Natural killer cell (primary cell): ENCODE measurements around the gene ERCC5. TPM values are rescaled to one million over a fixed set of nuclear protein-coding genes. Genes with fewer than 3 reads are reported as not detected.

Experiments
- ATAC-seq, 3 donors: fragments of 150-1000 bp in 2 of 3; fragments of 200-7000 bp in 1 of 3; cut with Tn5 transposase; 1 replicate in 1 of 3; 2 replicates in 2 of 3; pipeline ENCODE4 v1.10.0; 2021; ENCODE audit warnings: mild to moderate bottlenecking in 2 of 3, moderate library complexity in 2 of 3
- DNase-seq, 2 donors: peaks; one replicate each; pipeline versions ENCODE4 v3.0.0 to v3.0.0-alpha.2; 2013 to 2021; ENCODE audit warnings: mixed read lengths in 1 of 2
- H3K27ac ChIP-seq: one replicate; pipeline ENCODE4 v1.5.1; 2013; ENCODE audit warnings: mild to moderate bottlenecking, low read length
- H3K27me3 ChIP-seq: one replicate; pipeline ENCODE4 v1.6.1; 2013; ENCODE audit warnings: low read length; ENCODE audit not compliant: control insufficient read depth, insufficient read depth
- H3K36me3 ChIP-seq: one replicate; pipeline ENCODE4 v1.6.1; 2013; ENCODE audit warnings: low read length; ENCODE audit not compliant: control insufficient read depth, insufficient read depth
- H3K4me1 ChIP-seq: one replicate; pipeline ENCODE4 v1.6.1; 2013; ENCODE audit warnings: low read length; ENCODE audit not compliant: control insufficient read depth, insufficient read depth
- H3K4me3 ChIP-seq: one replicate; pipeline ENCODE4 v1.5.1; 2013; ENCODE audit warnings: low read length
- H3K9me3 ChIP-seq: one replicate; pipeline ENCODE4 v1.6.1; 2013; ENCODE audit warnings: low read length; ENCODE audit not compliant: control insufficient read depth, insufficient read depth
- H3K27ac Mint-ChIP-seq, 2 donors: one replicate each; pipeline ENCODE4 v1.8.0; 2022; ENCODE audit warnings: mild to moderate bottlenecking in 2 of 2, mixed read lengths in 2 of 2, moderate library complexity in 1 of 2
- H3K27me3 Mint-ChIP-seq, 2 donors: one replicate each; pipeline ENCODE4 v1.8.0; 2022; ENCODE audit warnings: low read depth in 2 of 2, mixed read lengths in 2 of 2
- H3K36me3 Mint-ChIP-seq: one replicate; pipeline ENCODE4 v1.8.0; 2022; ENCODE audit warnings: mixed read lengths
- H3K4me1 Mint-ChIP-seq, 2 donors: one replicate each; pipeline ENCODE4 v1.8.0; 2022; ENCODE audit warnings: mixed read lengths in 2 of 2
- H3K4me3 Mint-ChIP-seq: one replicate; pipeline ENCODE4 v1.8.0; 2022; ENCODE audit warnings: mild to moderate bottlenecking, moderate library complexity, mixed read lengths
- H3K9me3 Mint-ChIP-seq, 2 donors: one replicate each; pipeline ENCODE4 v1.8.0; 2022; ENCODE audit warnings: mixed read lengths in 2 of 2
- CTCF ChIP-seq: fragments of 200-600 bp; IDR thresholded peaks from one replicate; pipeline ENCODE4 v1.8.0; 2022; ENCODE audit warnings: antibody characterized with exemption
- WGBS: methylation state at CpG from one replicate; pipeline ENCODE4 v1.1.7; 2013; ENCODE audit warnings: missing lambda C conversion rate; ENCODE audit not compliant: insufficient coverage; 5-methylcytosine and 5-hydroxymethylcytosine counted together
- intact Hi-C: fragments of 100-400 bp; cut with micrococcal nuclease; formaldehyde crosslinking; loops from one replicate; pipeline ENCODE4 v1.14.2; 2022
- total RNA-seq, 4 donors: library from RNA; stranded (reverse); fragments of 120-200 nt in 1 of 4; gene quantifications; one replicate each; pipeline versions ENCODE4 v1.2.3 to v1.2.4, GENCODE V29; 2013 to 2022

ERCC5 gene
- total RNA-seq, 3 donors from 2014 or later (not counting 1 experiment from before 2014, with no cell fraction given): 110 to 127 (median 126) TPM

DNA sequence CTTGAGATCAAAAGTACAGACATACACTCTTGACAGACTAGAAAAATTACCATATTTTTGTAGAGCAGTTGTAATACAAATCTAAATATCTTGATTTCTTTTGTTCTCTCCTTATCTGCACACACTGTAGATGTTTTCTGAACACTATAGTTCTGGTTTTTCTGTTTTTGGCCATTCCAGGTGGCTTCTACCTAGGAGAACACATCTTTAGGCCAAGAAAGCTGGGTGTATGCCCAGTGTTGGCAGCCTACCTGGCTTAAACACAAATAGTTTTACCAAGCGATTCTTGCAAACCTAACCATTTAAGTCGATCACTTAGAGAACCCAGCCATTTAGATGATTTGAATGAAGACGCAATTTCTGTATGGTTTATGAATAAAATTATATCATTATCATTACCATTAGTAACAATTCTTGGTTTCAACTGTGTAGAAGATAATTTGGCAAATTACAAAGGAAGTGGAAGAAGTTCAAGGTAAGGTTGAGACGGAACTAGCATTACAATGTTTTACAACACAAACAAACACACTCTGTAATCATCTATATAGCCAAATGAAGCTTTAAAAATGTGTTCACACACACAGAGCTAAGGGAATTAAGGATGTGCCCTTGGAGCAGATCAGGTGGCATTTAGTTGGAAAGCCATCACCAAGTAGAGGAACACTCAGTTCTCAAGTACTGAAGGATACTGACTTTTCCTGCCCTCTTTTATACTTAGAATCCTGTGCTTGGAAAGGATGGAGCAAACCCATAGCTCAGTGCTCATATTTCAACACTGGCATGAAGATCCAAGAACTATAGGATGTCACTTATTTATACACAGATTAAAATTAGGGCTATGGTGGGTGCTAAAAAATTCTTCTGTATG, 36.2 kb downstream of the ERCC5 start:
- WGBS: 100% methylated on average over 1 of the region's 4 CpGs
- no peaks in the 10 kb centered on the region for H3K4me1 Mint-ChIP-seq
- H3K4me3 ChIP-seq: no peak overlapping the region
- no peaks in the 10 kb centered on the region for H3K27me3 Mint-ChIP-seq
- H3K9me3 ChIP-seq: no peaks in the 10 kb centered on the region
- H3K27ac Mint-ChIP-seq: no peak overlapping the region
- no peaks in the 10 kb centered on the region for H3K27me3 ChIP-seq
- H3K36me3 Mint-ChIP-seq: no peaks in the 10 kb centered on the region
- DNase-seq: no peak
- H3K9me3 Mint-ChIP-seq: no peaks in the 10 kb centered on the region
- no peaks in the 10 kb centered on the region for H3K4me1 ChIP-seq
- no peak overlapping the region for H3K27ac ChIP-seq
- no peak for ATAC-seq
- intact Hi-C loops: no loop called here
- no peak for TF ChIP-seq CTCF
- peaks cover 12% of the 10 kb centered on the region for H3K36me3 ChIP-seq
- H3K4me3 Mint-ChIP-seq: no peak overlapping the region

DNA sequence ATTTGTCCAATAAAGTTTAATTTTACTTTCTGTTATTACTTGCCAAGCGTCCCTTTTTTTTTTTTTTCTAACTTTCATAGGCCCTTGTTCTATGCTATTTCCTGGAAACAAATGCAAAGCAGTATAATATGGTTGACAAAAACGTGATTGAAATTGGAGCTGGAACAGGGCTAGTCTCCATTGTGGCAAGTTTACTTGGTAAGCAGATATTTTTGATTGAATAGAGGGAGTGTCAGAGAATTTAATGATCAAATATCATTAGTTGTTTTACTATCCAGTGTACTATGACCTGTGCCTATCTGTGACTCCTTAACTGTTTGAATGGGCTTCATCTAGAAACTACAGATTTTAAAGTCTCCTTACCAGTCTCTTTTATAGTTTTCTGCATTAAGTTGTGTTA, 46.7 kb downstream of the ERCC5 start:
- ATAC-seq (no peak), DNase-seq (no peak)
- H3K27ac Mint-ChIP-seq: no peak overlapping the region
- peaks cover 0 to 3% of the 10 kb centered on the region in 2 donors for H3K27me3 Mint-ChIP-seq
- intact Hi-C loops: no loop called here
- TF ChIP-seq CTCF: no peak
- Histone ChIP-seq H3K4me1 (no peaks in the 10 kb centered on the region), H3K4me3 (no peak overlapping the region), H3K36me3 (no peaks in the 10 kb centered on the region), H3K27me3 (no peaks in the 10 kb centered on the region), H3K9me3 (no peaks in the 10 kb centered on the region), H3K27ac (no peak overlapping the region)
- H3K36me3 Mint-ChIP-seq: no peaks in the 10 kb centered on the region
- H3K4me1 Mint-ChIP-seq: no peaks in the 10 kb centered on the region
- no peak overlapping the region for H3K4me3 Mint-ChIP-seq
- no peaks in the 10 kb centered on the region for H3K9me3 Mint-ChIP-seq
- 67% methylated on average over 1 of the region's 2 CpGs for WGBS

DNA sequence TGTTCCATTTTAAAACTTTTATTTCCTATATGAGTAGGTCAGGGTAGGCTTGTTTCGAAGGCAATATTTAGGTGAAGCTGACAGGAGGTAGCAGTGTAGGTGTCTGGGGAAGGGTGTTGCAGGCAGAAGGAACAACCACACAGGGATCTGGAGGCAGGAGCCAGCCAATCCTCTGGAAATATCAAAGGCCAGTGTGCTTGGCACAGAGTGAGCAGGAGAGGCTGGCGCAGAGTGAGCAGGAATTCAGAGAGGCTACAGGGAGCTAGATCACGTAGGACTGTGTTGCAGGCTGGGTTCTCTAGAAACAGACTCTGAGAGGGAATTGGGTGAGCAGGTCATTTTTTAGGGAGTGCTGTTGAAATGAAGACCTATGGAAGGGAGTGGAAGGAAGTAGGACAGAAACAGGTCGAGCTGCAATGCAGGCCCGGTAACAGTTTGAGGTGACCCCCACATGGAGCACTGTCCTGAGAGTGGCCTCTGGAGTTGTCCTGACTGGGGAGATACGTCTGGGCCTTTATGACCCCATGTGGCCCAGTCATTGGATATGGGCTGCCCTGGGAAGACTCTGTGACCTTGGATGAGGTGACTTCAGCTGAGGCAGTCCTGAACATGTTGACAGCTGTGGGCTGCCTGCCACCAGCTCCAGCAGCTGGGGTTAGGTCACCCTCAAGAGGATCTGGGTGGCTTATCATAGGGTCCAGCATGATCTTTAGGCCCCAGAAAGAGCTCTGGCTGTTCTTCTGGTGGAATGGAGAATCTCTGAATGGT, 51.7 kb downstream of the ERCC5 start:
- Histone ChIP-seq H3K4me1 (no peaks in the 10 kb centered on the region), H3K27me3 (no peaks in the 10 kb centered on the region), H3K9me3 (no peaks in the 10 kb centered on the region), H3K36me3 (no peaks in the 10 kb centered on the region), H3K4me3 (no peak overlapping the region), H3K27ac (no peak overlapping the region)
- no peak overlapping the region for H3K27ac Mint-ChIP-seq
- DNase-seq: no peak
- H3K36me3 Mint-ChIP-seq: no peaks in the 10 kb centered on the region
- intact Hi-C loops: no loop called here
- peaks cover 0 to 3% of the 10 kb centered on the region in 2 donors for H3K27me3 Mint-ChIP-seq
- 93% methylated on average over 6 of the region's 6 CpGs for WGBS
- no peak for TF ChIP-seq CTCF
- H3K4me1 Mint-ChIP-seq: no peaks in the 10 kb centered on the region
- no peak for ATAC-seq
- H3K4me3 Mint-ChIP-seq: no peak overlapping the region
- H3K9me3 Mint-ChIP-seq: no peaks in the 10 kb centered on the region
